ENCODE measurements around the gene RNASE1. TPM values are rescaled to one million over a fixed set of nuclear protein-coding genes. Genes with fewer than 3 reads are reported as not detected.
A peak's percentile ranks its signal among the peaks of the same experiment; 100 is the strongest.
"Not testable (repeated sequence)": the region's sequence is repeated elsewhere in the genome, so short reads cannot be mapped to it uniquely, and the experiment has no call there.

The RNASE1 gene
- total and polyA plus RNA-seq, 8 donors, result 293 to 1,326 (median 377) TPM

DNA sequence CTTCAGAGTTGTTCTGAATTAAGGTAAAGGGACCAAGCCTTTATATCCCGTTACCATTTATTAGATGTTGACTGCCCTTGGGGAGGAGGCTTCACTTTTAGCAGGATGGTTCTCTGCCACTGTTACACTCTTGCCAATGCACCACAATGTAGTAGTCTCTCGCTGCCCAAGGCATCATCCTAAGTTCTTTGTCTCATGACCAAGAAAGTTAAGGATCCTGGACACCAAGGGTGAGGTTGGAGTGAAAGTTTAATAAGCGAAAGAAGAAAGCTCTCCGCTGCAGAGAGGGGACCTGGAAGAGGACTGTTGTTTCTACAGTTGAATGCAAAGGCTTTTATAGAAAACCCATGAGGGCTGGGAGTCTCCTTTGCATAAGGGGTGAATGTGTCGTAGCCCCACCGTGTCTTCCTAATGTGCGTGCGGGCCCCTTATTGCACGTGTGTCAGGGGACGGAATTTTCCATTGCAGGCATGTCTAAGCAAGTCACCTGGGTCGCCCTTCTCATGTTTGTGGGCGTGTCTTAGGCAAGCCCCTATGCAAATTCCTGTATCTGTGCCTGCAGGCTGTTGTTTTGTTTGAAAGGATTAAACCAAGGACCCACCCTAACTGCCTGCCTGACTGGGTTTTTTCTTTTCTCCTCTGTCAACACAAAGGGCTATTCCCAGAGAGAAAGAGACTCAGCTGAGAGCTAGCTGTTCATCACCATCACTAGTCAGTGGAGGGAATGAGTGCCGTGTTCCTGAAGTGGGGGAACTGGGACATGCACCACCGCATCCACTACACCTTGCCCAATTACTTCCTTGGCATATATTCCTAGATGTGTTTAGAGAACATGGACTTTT lies 17.6 kb upstream of the RNASE1 start:
- H3K4me3 ChIP-seq, result no peak overlapping the region
- no peak overlapping the region for H3K27ac ChIP-seq
- ATAC-seq (no peak), DNase-seq (no peak)
- TF ChIP-seq, protein P1, sequence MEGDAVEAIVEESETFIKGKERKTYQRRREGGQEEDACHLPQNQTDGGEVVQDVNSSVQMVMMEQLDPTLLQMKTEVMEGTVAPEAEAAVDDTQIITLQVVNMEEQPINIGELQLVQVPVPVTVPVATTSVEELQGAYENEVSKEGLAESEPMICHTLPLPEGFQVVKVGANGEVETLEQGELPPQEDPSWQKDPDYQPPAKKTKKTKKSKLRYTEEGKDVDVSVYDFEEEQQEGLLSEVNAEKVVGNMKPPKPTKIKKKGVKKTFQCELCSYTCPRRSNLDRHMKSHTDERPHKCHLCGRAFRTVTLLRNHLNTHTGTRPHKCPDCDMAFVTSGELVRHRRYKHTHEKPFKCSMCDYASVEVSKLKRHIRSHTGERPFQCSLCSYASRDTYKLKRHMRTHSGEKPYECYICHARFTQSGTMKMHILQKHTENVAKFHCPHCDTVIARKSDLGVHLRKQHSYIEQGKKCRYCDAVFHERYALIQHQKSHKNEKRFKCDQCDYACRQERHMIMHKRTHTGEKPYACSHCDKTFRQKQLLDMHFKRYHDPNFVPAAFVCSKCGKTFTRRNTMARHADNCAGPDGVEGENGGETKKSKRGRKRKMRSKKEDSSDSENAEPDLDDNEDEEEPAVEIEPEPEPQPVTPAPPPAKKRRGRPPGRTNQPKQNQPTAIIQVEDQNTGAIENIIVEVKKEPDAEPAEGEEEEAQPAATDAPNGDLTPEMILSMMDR (IDR thresholded peaks at IDR 0.05), result no peak
- H3K4me1 ChIP-seq, result peaks cover 0 to 25% of the 10 kb centered on the region in 2 donors
- H3K36me3 ChIP-seq, result no peaks in the 10 kb centered on the region
- intact Hi-C loops (cut with DNase I), result no loop called here
- H3K27me3 ChIP-seq, result no peaks in the 10 kb centered on the region
- no peaks in the 10 kb centered on the region for H3K9me3 ChIP-seq

DNA sequence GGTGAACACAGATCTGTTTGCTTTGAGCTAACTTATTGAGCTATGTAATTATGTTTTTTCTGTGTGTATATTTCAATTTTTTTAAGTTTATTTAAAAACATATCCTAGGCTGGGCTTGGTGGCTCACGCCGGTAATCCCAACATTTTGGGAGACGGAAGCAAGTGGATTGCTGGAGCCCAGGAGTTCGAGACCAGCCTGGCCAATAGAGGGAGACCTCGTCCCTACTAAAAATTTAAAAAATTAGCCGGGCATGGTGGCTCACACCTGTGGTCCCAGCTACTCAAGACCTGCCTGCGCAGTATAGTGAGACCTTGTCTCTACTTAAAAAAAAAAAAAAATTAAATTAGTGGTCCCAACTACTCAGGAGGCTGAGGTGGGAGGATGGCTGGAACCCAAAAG lies 16.2 kb upstream of the RNASE1 start:
- TF ChIP-seq, protein P1 (IDR thresholded peaks at IDR 0.05), result peak in 1 of 2 donors; percentile 40
- no peaks in the 10 kb centered on the region for H3K36me3 ChIP-seq

DNA sequence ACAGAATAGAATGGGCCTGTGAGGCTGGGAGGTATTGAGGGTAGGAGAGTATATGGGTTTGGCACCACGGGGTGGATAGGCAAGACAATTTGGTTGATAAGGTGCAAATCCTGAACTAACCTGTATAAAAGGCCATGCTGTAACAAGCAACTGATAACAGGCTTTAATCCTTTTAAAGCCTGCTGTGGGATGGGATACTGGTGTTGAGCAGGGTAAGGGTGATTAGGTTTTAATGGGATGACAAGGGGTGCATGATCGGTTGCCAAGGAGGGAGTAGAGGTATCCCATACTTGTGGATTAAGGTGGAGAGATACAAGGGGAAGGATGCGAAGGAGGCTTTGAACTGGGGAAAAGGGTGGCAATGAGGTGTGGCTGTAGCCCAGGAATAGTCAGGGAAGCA lies 13.3 kb upstream of the RNASE1 start:
- H3K36me3 ChIP-seq; ATAC-seq; DNase-seq; H3K4me3 ChIP-seq; H3K27me3 ChIP-seq; H3K27ac ChIP-seq; intact Hi-C loops (cut with DNase I); H3K9me3 ChIP-seq: not testable (repeated sequence)
- peaks cover 0 to 16% of the 10 kb centered on the region in 2 donors for H3K4me1 ChIP-seq

More for the DNA sequence above, 16.2 kb upstream of the RNASE1 start:
- Histone ChIP-seq H3K9me3 (no peaks in the 10 kb centered on the region), H3K4me1 (peaks cover 0 to 25% of the 10 kb centered on the region in 2 donors), H3K27me3 (no peaks in the 10 kb centered on the region), H3K27ac (no peak overlapping the region), H3K4me3 (no peak overlapping the region)
- DNase-seq (no peak), ATAC-seq (no peak)
- intact Hi-C loops (cut with DNase I), result no loop called here

DNA sequence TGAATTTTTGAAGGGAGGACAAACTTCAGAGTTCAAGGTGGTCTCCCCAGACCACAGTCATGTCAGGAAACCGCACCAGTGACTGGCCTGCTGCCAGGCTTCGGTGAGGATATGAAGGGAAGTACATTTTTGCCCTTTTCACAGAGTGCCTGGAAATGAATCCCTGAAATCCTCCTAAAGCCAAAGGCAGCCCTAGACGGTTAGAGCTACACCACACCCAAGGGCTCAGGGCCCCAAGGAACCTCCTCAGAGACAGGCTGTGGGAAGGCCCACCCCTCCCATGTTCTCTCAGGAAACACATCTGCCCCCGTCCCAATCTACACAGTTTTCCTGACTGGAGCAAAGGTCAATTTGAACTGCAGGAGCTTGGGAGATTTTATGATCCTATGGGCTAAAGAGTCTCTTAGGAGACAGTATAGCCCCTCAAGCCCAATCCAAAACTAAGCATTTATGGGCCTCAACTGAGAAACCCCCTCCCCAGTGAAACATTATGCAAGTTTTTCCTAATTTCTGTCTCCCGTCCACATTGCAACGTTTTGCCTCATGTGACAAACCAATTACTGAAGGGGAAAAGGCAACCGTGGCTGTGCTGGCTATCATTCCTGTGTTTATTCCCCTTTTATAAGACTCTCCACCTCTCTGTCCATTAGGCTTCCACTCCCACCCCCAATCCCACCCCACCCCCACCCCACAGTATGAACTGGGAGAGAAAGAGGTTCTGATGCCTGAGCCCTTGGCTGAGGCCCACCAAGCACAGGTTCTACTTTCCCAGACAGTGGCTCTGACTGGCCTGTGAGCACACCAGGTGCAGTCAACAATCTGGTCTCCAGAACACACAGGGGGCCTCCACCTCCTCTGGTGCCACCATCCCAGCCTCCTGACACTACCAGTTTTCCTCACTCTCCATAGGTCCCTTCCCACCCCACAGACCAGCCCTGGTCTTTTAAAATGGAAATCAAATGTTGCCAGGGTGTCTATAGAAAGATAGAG lies 9.6 kb upstream of the RNASE1 start:
- H3K27ac ChIP-seq, result no peak overlapping the region
- peak; percentile 49 for ATAC-seq

GRCh38 chr14:20809917-20810316 lies 7.3 kb upstream of the RNASE1 start:
- Histone ChIP-seq H3K4me1 (peaks cover 0 to 11% of the 10 kb centered on the region in 2 donors), H3K27ac (no peak overlapping the region), H3K27me3 (no peaks in the 10 kb centered on the region), H3K9me3 (no peaks in the 10 kb centered on the region), H3K4me3 (no peak overlapping the region), H3K36me3 (no peaks in the 10 kb centered on the region)
- TF ChIP-seq, protein P1 (IDR thresholded peaks at IDR 0.05), result no peak
- intact Hi-C loops (cut with DNase I), result no loop called here
- DNase-seq, result no peak
- ATAC-seq, result no peak

More for the DNA sequence above, 9.6 kb upstream of the RNASE1 start:
- DNase-seq, result no peak
- Histone ChIP-seq H3K9me3 (no peaks in the 10 kb centered on the region), H3K36me3 (no peaks in the 10 kb centered on the region), H3K27me3 (no peaks in the 10 kb centered on the region), H3K4me1 (peaks cover 0 to 11% of the 10 kb centered on the region in 2 donors), H3K4me3 (no peak overlapping the region)
- TF ChIP-seq, protein P1 (IDR thresholded peaks at IDR 0.05), result no peak
- intact Hi-C loops (cut with DNase I), result no loop called here

Measured in left lung (tissue), 10 donors.